K562 (cell line): ENCODE measurements around the gene EIPR1. TPM values are rescaled to one million over a fixed set of nuclear protein-coding genes. Genes with fewer than 3 reads are reported as not detected.

Source experiments
- ATAC-seq: fragments of 200-7000 bp; cut with Tn5 transposase; 3 replicates; pipeline ENCODE4 v1.9.1; 2020; ENCODE audit warnings: moderate library complexity
- BruUV-seq: library from RNA; stranded (reverse); fragments of 400-500 nt; replicated peaks from 2 replicates; lab custom pipeline; 2021; lab: Mats Ljungman, UMichigan
- CTCF ChIA-PET: fragments of 300-600 bp; formaldehyde crosslinking; extraction: SDS; loops from one replicate; lab custom pipeline; 2021; ENCODE audit warnings: low intra/inter-chr PET ratio; lab: Yijun Ruan, JAX
- POLR2A ChIA-PET: fragments of 300-600, 350-650 bp; sonication (Branson Sonifier 250); formaldehyde crosslinking; extraction: SDS; loops from one replicate; lab custom pipeline; 2021; ENCODE audit warnings: antibody characterized with exemption, inconsistent platforms; lab: Yijun Ruan, JAX
- DNase-seq, 4 experiments: peaks; one replicate each; pipeline versions ENCODE4 v3.0.0 to v3.0.0-alpha.2; 2011 to 2018; ENCODE audit warnings: low spot score in 3 of 4, mixed read lengths in 3 of 4; ENCODE audit errors: extremely low read depth in 1 of 4
- FAIRE-seq: peaks from 2 replicates; lab custom pipeline; 2011; peaks lifted over from hg19 to GRCh38; lab: Jason Lieb, UNC
- H2AFZ ChIP-seq: 2 replicates; pipeline ENCODE4 v1.6.0; 2011; ENCODE audit warnings: low read depth, low read length, control low read depth, inconsistent platforms
- H3K27ac ChIP-seq: fragments of 200-600 bp; 3 replicates; pipeline ENCODE4 v1.8.0; 2011; ENCODE audit warnings: low read depth, mild to moderate bottlenecking, control low read depth, inconsistent platforms, low read length, moderate library complexity, mixed read lengths; ENCODE audit errors: extremely low read depth
- H3K27me3 ChIP-seq, 2 experiments: fragments of 300-600 bp in 1 of 2; 2 replicates in 1 of 2; 3 replicates in 1 of 2; pipeline versions ENCODE4 v1.6.0 to v1.8.0; 2011; ENCODE audit warnings: inconsistent platforms in 2 of 2, low read length in 2 of 2, mild to moderate bottlenecking in 1 of 2, mixed read lengths in 1 of 2, moderate library complexity in 1 of 2; ENCODE audit not compliant: control insufficient read depth in 2 of 2, insufficient read depth in 2 of 2
- H3K36me3 ChIP-seq: fragments of 300-600 bp; 3 replicates; pipeline ENCODE4 v1.8.0; 2011; ENCODE audit warnings: mild to moderate bottlenecking, low read length, inconsistent platforms; ENCODE audit not compliant: control insufficient read depth, insufficient read depth
- H3K4me1 ChIP-seq, 2 experiments: fragments of 200-600 bp in 1 of 2; replicated peaks in 1 of 2; 2 replicates in 1 of 2; 3 replicates in 1 of 2; pipeline versions ENCODE4 v1.5.1 to v1.8.0; 2011; ENCODE audit warnings: inconsistent platforms in 2 of 2, low read length in 2 of 2, mild to moderate bottlenecking in 1 of 2, mixed read lengths in 1 of 2, moderate library complexity in 1 of 2; ENCODE audit not compliant: control insufficient read depth in 2 of 2, insufficient read depth in 2 of 2
- H3K4me2 ChIP-seq: 2 replicates; pipeline ENCODE4 v1.6.1; 2011; ENCODE audit warnings: low read length, control low read depth, inconsistent platforms, mixed read lengths; ENCODE audit not compliant: insufficient read depth
- H3K4me3 ChIP-seq: fragments of 200-600 bp; sonication (generic), shearing (Covaris generic); 2 replicates; pipeline ENCODE4 v1.5.1; 2016; ENCODE audit warnings: control low read depth, inconsistent platforms
- H3K79me2 ChIP-seq: fragments of 200-600 bp; 3 replicates; pipeline ENCODE4 v1.8.0; 2011; ENCODE audit warnings: low read length, inconsistent platforms; ENCODE audit not compliant: control insufficient read depth, insufficient read depth
- H3K9ac ChIP-seq, 2 experiments: 2 replicates each; pipeline versions ENCODE4 v1.6.0 to v1.6.1; 2011; ENCODE audit warnings: low read depth in 2 of 2, low read length in 2 of 2, control low read depth in 1 of 2, inconsistent platforms in 1 of 2, mild to moderate bottlenecking in 1 of 2, mixed read lengths in 1 of 2; ENCODE audit not compliant: insufficient read depth in 1 of 2
- H3K9me1 ChIP-seq: one replicate; pipeline ENCODE4 v1.6.0; 2011; ENCODE audit warnings: inconsistent platforms, mild to moderate bottlenecking, low read length, moderate library complexity; ENCODE audit not compliant: control insufficient read depth, insufficient read depth
- H3K9me3 ChIP-seq: replicated peaks from 2 replicates; pipeline ENCODE4 v1.5.1; 2011; ENCODE audit warnings: low read depth, low read length, inconsistent platforms; ENCODE audit not compliant: control insufficient read depth, insufficient read depth
- H4K20me1 ChIP-seq: replicated peaks from 2 replicates; pipeline ENCODE4 v1.6.1; 2011; ENCODE audit warnings: low read length, inconsistent platforms, mixed read lengths; ENCODE audit not compliant: control insufficient read depth, insufficient read depth
- C11orf30 ChIP-seq: fragments of 450-650 bp; IDR thresholded peaks from 2 replicates; pipeline ENCODE4 v1.6.1; 2016; ENCODE audit warnings: low read depth, mild to moderate bottlenecking
- NR2C1 ChIP-seq, 2 experiments: fragments of 450-650 bp; IDR thresholded peaks; 2 replicates each; pipeline ENCODE4 v1.6.1; 2017; ENCODE audit warnings: mild to moderate bottlenecking in 2 of 2, antibody characterized with exemption in 1 of 2, inconsistent platforms in 1 of 2, missing compliant biosample characterization in 1 of 2, missing genetic modification characterization in 1 of 2
- SMAD1 ChIP-seq: fragments of 150-350 bp; IDR thresholded peaks from 2 replicates; pipeline ENCODE4 v1.6.1; 2014; ENCODE audit warnings: low read length, low read depth; ENCODE audit not compliant: partially characterized antibody
- SRSF1 ChIP-seq: fragments of 200-400 bp; formaldehyde crosslinking; IDR thresholded peaks from 2 replicates; pipeline ENCODE4 v1.6.1; 2017; ENCODE audit warnings: mild to moderate bottlenecking, low read depth, low read length, moderate library complexity
- WGBS: fragments of 100-300 bp; shearing (Covaris generic); methylation state at CpG from one replicate; pipeline ENCODE4 v1.1.6; 2016; ENCODE audit warnings: low coverage, mixed read lengths; ENCODE audit not compliant: insufficient coverage; ENCODE audit errors: missing lambda C conversion rate; 5-methylcytosine and 5-hydroxymethylcytosine counted together
- in situ Hi-C: fragments of 300-500 bp; cut with MboI; formaldehyde crosslinking; loops from 4 replicates; pipeline ENCODE4 v1.15.0; 2018; ENCODE audit warnings: inconsistent platforms, mixed read lengths
- intact Hi-C: fragments of 100-400 bp; cut with micrococcal nuclease; formaldehyde crosslinking; loops from 2 replicates; pipeline ENCODE4 v1.14.2; 2022
- polyA plus RNA-seq, 8 experiments: library from polyadenylated mRNA; depleted of rRNA in 4 of 8; stranded (reverse) in 5 of 8; unstranded in 3 of 8; fragments of >200 nt; fragmentation: Nextera tagmentation in 2 of 8; fragmentation: Illumina TruSeq in 1 of 8; extraction: Ambion mirVana in 2 of 8; extraction: Trizol in 1 of 8; gene quantifications; 2 replicates each; pipeline versions ENCODE4 v1.2.1 to v1.2.3, GENCODE V29; 2011 to 2014; ENCODE audit warnings: inconsistent platforms in 1 of 8, missing spikeins in 1 of 8
- total RNA-seq, 7 experiments: library from RNA; depleted of rRNA in 6 of 7; stranded (reverse); fragments of >200 nt in 6 of 7; fragmentation: Illumina TruSeq in 2 of 7; extraction: Trizol in 2 of 7; gene quantifications; 2 replicates each; pipeline versions ENCODE4 v1.2.1 to v1.2.3, GENCODE V29; 2011 to 2021; ENCODE audit warnings: low replicate concordance in 1 of 7
- TF ChIP-seq, protein P1 (sequence below), 2 experiments: IDR thresholded peaks; 2 replicates each; pipeline ENCODE4 v1.6.1; 2011; ENCODE audit warnings: borderline replicate concordance in 1 of 2, control low read depth in 1 of 2, low read depth in 1 of 2, low read length in 1 of 2, mild to moderate bottlenecking in 1 of 2, mixed read lengths in 1 of 2, moderate library complexity in 1 of 2; ENCODE audit not compliant: insufficient read depth in 1 of 2, insufficient read length in 1 of 2, poor library complexity in 1 of 2, severe bottlenecking in 1 of 2; ENCODE audit errors: extremely low read depth in 1 of 2

The EIPR1 gene
- total and polyA plus RNA-seq, 9 of the 15 experiments (the other 6 are each of a cell fraction or from before 2014, with no cell fraction given), result 19.9 to 54.4 (median 35.9) TPM

- BruUV-seq, result no TSS peak
- Histone ChIP-seq H3K4me2 (no peak overlapping the region), H4K20me1 (no peaks in the 10 kb centered on the region), H3K9me3 (no peaks in the 10 kb centered on the region), H3K9me1 (no peaks in the 10 kb centered on the region), H3K27ac (no peak overlapping the region), H3K4me3 (no peak overlapping the region)
- in situ Hi-C loops, result no loop called here
- ATAC-seq, result no peak
- DNase-seq, result no peak
- 81% methylated on average over 10 of the region's 10 CpGs for WGBS
- POLR2A ChIA-PET, result no interaction called here
- CTCF ChIA-PET, result no interaction called here
- TF ChIP-seq SMAD1 (no peak), SRSF1 (no peak), NR2C1 (IDR thresholded peaks at IDR 0.05) (no peak), NR2C1 (tag; IDR thresholded peaks at IDR 0.05) (no peak), C11orf30 (no peak)
- TF ChIP-seq, protein P1, sequence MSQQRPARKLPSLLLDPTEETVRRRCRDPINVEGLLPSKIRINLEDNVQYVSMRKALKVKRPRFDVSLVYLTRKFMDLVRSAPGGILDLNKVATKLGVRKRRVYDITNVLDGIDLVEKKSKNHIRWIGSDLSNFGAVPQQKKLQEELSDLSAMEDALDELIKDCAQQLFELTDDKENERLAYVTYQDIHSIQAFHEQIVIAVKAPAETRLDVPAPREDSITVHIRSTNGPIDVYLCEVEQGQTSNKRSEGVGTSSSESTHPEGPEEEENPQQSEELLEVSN (IDR thresholded peaks at IDR 0.05; ENCODE audit: borderline replicate concordance in 1 of 2, extremely low read depth in 1 of 2, insufficient read depth in 1 of 2, insufficient read length in 1 of 2, low read depth in 1 of 2, low read length in 1 of 2, poor library complexity in 1 of 2, severe bottlenecking in 1 of 2), result no peak
- TF ChIP-seq, all 486 proteins: peak for 0
- intact Hi-C loops, result no loop called here
- no peaks in the 10 kb centered on the region for H3K79me2 ChIP-seq
- H2AFZ ChIP-seq, result no peak overlapping the region
- no peaks in the 10 kb centered on the region for H3K27me3 ChIP-seq
- H3K4me1 ChIP-seq, result no peaks in the 10 kb centered on the region
- peaks cover 20% of the 10 kb centered on the region; the same call in 2 of the 3 replicates for H3K36me3 ChIP-seq
- no peak overlapping the region for H3K9ac ChIP-seq
- no peak for FAIRE-seq
These were observed 37.5 kb downstream of the EIPR1 start for GRCh38 chr2:3340144-3340543.
